ENCODE results near the gene HEBP1.
A peak's percentile ranks its signal among the peaks of the same experiment; 100 is the strongest.

DNA sequence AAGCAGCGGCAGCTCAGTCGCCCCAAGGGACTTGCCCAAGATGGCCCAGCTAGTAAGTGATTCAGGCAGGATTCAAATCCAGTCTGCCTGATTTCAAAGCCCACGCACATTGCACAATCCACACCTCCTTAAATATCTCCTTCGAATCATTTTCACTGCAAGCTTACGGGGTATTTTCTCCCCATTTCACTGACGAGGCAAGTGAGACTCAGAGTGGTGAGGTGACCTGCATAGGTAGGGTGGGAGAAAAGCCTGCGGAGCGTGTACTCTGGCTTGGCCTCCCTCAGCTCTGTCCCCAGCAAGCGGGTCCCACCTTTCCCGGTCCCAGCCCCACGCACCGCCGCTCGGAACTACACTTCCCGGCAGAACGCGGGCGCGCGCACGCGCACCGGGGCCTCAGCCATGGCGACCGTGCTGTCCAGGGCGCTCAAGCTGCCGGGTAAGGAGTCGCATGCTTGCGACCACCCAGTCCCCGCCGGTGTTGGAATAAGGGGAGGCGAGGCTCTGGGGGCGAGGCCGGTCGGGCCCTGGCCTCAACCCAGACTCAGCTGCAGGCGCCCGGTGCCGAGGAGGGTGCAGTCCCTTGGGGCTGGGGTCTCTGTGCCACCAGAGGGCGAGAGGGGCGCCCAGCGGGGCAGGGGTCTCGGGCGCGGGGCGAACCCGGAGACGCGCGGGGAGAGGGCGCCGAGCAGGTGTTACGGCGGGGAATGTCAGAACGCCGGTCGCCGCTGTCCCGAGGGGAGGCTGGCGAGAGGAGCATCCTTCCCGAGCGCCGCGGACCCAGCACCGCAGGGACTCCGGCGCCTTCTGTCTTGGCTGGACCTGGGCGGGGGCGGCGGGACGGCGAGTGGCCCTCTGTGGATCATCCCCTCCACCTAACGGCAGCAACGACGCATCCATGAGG is 44.2 kb upstream of the HEBP1 start, which contains the start of gene FAM234B:
- TF ChIP-seq RXRA (IDR thresholded peaks at IDR 0.05) (no peak), TAF1 (conservative IDR thresholded peaks at IDR 0.05) (no peak), FOXA2 (IDR thresholded peaks at IDR 0.05) (no peak), MAX (IDR thresholded peaks at IDR 0.05) (no peak), JUND (IDR thresholded peaks at IDR 0.05) (no peak)
- TF ChIP-seq, protein P1, sequence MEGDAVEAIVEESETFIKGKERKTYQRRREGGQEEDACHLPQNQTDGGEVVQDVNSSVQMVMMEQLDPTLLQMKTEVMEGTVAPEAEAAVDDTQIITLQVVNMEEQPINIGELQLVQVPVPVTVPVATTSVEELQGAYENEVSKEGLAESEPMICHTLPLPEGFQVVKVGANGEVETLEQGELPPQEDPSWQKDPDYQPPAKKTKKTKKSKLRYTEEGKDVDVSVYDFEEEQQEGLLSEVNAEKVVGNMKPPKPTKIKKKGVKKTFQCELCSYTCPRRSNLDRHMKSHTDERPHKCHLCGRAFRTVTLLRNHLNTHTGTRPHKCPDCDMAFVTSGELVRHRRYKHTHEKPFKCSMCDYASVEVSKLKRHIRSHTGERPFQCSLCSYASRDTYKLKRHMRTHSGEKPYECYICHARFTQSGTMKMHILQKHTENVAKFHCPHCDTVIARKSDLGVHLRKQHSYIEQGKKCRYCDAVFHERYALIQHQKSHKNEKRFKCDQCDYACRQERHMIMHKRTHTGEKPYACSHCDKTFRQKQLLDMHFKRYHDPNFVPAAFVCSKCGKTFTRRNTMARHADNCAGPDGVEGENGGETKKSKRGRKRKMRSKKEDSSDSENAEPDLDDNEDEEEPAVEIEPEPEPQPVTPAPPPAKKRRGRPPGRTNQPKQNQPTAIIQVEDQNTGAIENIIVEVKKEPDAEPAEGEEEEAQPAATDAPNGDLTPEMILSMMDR (IDR thresholded peaks at IDR 0.05; ENCODE audit: low read depth, low read length, missing input control): no peak
- TF ChIP-seq, protein P2, sequence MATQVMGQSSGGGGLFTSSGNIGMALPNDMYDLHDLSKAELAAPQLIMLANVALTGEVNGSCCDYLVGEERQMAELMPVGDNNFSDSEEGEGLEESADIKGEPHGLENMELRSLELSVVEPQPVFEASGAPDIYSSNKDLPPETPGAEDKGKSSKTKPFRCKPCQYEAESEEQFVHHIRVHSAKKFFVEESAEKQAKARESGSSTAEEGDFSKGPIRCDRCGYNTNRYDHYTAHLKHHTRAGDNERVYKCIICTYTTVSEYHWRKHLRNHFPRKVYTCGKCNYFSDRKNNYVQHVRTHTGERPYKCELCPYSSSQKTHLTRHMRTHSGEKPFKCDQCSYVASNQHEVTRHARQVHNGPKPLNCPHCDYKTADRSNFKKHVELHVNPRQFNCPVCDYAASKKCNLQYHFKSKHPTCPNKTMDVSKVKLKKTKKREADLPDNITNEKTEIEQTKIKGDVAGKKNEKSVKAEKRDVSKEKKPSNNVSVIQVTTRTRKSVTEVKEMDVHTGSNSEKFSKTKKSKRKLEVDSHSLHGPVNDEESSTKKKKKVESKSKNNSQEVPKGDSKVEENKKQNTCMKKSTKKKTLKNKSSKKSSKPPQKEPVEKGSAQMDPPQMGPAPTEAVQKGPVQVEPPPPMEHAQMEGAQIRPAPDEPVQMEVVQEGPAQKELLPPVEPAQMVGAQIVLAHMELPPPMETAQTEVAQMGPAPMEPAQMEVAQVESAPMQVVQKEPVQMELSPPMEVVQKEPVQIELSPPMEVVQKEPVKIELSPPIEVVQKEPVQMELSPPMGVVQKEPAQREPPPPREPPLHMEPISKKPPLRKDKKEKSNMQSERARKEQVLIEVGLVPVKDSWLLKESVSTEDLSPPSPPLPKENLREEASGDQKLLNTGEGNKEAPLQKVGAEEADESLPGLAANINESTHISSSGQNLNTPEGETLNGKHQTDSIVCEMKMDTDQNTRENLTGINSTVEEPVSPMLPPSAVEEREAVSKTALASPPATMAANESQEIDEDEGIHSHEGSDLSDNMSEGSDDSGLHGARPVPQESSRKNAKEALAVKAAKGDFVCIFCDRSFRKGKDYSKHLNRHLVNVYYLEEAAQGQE (IDR thresholded peaks at IDR 0.05): peak; percentile 77
